K562 (cell line): ENCODE measurements around the gene SAMD8. TPM values are rescaled to one million over a fixed set of nuclear protein-coding genes. Genes with fewer than 3 reads are reported as not detected.

Experiments
- ADNP ChIP-seq: fragments of 200-800 bp; sonication (Bioruptor generic); IDR thresholded peaks from 2 replicates; pipeline ENCODE4 v1.6.1; 2016; ENCODE audit warnings: missing genetic modification characterization, missing compliant biosample characterization
- C11orf30 ChIP-seq: fragments of 450-650 bp; IDR thresholded peaks from 2 replicates; pipeline ENCODE4 v1.6.1; 2016; ENCODE audit warnings: low read depth, mild to moderate bottlenecking
- CBFA2T3 ChIP-seq: fragments of 450-650 bp; IDR thresholded peaks from 2 replicates; pipeline ENCODE4 v1.6.1; 2017
- GABPB1 ChIP-seq: sonication (generic); formaldehyde crosslinking; IDR thresholded peaks from 2 replicates; pipeline ENCODE4 v1.8.0; 2022; ENCODE audit warnings: mild to moderate bottlenecking, missing genetic modification reagents
- JUN ChIP-seq, 2 experiments: sonication (generic) in 1 of 2; formaldehyde crosslinking in 1 of 2; IDR thresholded peaks; 2 replicates each; pipeline versions ENCODE4 v1.6.1 to v1.8.0; 2012 to 2022; ENCODE audit warnings: borderline replicate concordance in 2 of 2, mild to moderate bottlenecking in 2 of 2, improper control_type of control experiment in 1 of 2, low read depth in 1 of 2, low read length in 1 of 2, missing genetic modification reagents in 1 of 2
- KDM5B ChIP-seq: fragments of 200-600 bp; sonication (generic); IDR thresholded peaks from 2 replicates; pipeline ENCODE4 v1.6.1; 2012; ENCODE audit warnings: low read depth, mild to moderate bottlenecking, moderate library complexity, low read length, control low read depth, inconsistent platforms; ENCODE audit not compliant: insufficient replicate concordance
- NELFE ChIP-seq: IDR thresholded peaks from 2 replicates; pipeline ENCODE4 v1.6.1; 2011; ENCODE audit warnings: mild to moderate bottlenecking; ENCODE audit not compliant: insufficient read depth, insufficient read length
- NFIX ChIP-seq: fragments of 250-450 bp; sonication (Bioruptor Pico); IDR thresholded peaks from 2 replicates; pipeline ENCODE4 v1.4.0; 2020; ENCODE audit warnings: low read depth, mild to moderate bottlenecking, moderate library complexity
- RBFOX2 ChIP-seq: fragments of 200-400 bp; formaldehyde crosslinking; IDR thresholded peaks from 2 replicates; pipeline ENCODE4 v1.6.1; 2017; ENCODE audit warnings: low read depth, mild to moderate bottlenecking, low read length, moderate library complexity
- RFX1 ChIP-seq: fragments of 450-650 bp; IDR thresholded peaks from 2 replicates; pipeline ENCODE4 v1.6.1; 2016; ENCODE audit warnings: mild to moderate bottlenecking, moderate library complexity
- RHOXF2B ChIP-seq: fragments of 250-450 bp; sonication (Bioruptor Pico); conservative IDR thresholded peaks from 2 replicates; pipeline ENCODE4 v1.5.1; 2021
- TCF3 ChIP-seq: sonication (generic); formaldehyde crosslinking; IDR thresholded peaks from 2 replicates; pipeline ENCODE4 v1.4.0; 2020; ENCODE audit warnings: mild to moderate bottlenecking, missing genetic modification reagents
- ZBTB7A ChIP-seq: IDR thresholded peaks from 2 replicates; pipeline ENCODE4 v1.6.1; 2011; ENCODE audit warnings: low read depth, mild to moderate bottlenecking, low read length, moderate library complexity, borderline replicate concordance; ENCODE audit not compliant: control insufficient read depth
- ZC3H4 ChIP-seq: sonication (generic); formaldehyde crosslinking; IDR thresholded peaks from 2 replicates; pipeline ENCODE4 v1.9.0; 2021; ENCODE audit warnings: missing genetic modification reagents, borderline replicate concordance
- ZNF174 ChIP-seq: fragments of 250-450 bp; sonication (Bioruptor Pico); IDR thresholded peaks from 2 replicates; pipeline ENCODE4 v1.4.0; 2020; ENCODE audit warnings: mild to moderate bottlenecking
- ZNF79 ChIP-seq: fragments of 250-450 bp; sonication (Bioruptor Pico); IDR thresholded peaks from 2 replicates; pipeline ENCODE4 v1.4.0; 2020; ENCODE audit warnings: low read depth, mild to moderate bottlenecking, moderate library complexity
- polyA plus RNA-seq, 8 experiments: library from polyadenylated mRNA; depleted of rRNA in 4 of 8; stranded (reverse) in 5 of 8; unstranded in 3 of 8; fragments of >200 nt; fragmentation: Nextera tagmentation in 2 of 8; fragmentation: Illumina TruSeq in 1 of 8; extraction: Ambion mirVana in 2 of 8; extraction: Trizol in 1 of 8; gene quantifications; 2 replicates each; pipeline versions ENCODE4 v1.2.1 to v1.2.3, GENCODE V29; 2011 to 2014; ENCODE audit warnings: inconsistent platforms in 1 of 8, missing spikeins in 1 of 8
- total RNA-seq, 7 experiments: library from RNA; depleted of rRNA in 6 of 7; stranded (reverse); fragments of >200 nt in 6 of 7; fragmentation: Illumina TruSeq in 2 of 7; extraction: Trizol in 2 of 7; gene quantifications; 2 replicates each; pipeline versions ENCODE4 v1.2.1 to v1.2.3, GENCODE V29; 2011 to 2021; ENCODE audit warnings: low replicate concordance in 1 of 7
- TF ChIP-seq, protein P1 (sequence below): fragments of 150-350 bp; IDR thresholded peaks from 2 replicates; pipeline ENCODE4 v1.6.1; 2014; ENCODE audit warnings: low read depth, mild to moderate bottlenecking, low read length, borderline replicate concordance
- TF ChIP-seq, protein P2 (sequence below): sonication (generic); formaldehyde crosslinking; IDR thresholded peaks from 2 replicates; pipeline ENCODE4 v1.8.1; 2023; ENCODE audit warnings: mild to moderate bottlenecking, missing genetic modification reagents
- TF ChIP-seq, protein P3 (sequence below), 2 experiments: fragments of 450-650 bp in 1 of 2; sonication (generic) in 1 of 2; formaldehyde crosslinking in 1 of 2; IDR thresholded peaks in 1 of 2; conservative IDR thresholded peaks in 1 of 2; 2 replicates each; pipeline versions ENCODE4 v1.6.1 to v1.8.1; 2016 to 2023; ENCODE audit warnings: mild to moderate bottlenecking in 2 of 2, moderate library complexity in 2 of 2, inconsistent platforms in 1 of 2, missing genetic modification reagents in 1 of 2
- TF ChIP-seq, protein P4 (sequence below): sonication (generic); formaldehyde crosslinking; IDR thresholded peaks from 2 replicates; pipeline ENCODE4 v1.9.0; 2022; ENCODE audit warnings: mild to moderate bottlenecking, missing genetic modification reagents

Gene SAMD8
- total and polyA plus RNA-seq, 9 of the 15 experiments (the other 6 are each of a cell fraction or from before 2014, with no cell fraction given): 2.7 to 16.1 (median 6.2) TPM

DNA sequence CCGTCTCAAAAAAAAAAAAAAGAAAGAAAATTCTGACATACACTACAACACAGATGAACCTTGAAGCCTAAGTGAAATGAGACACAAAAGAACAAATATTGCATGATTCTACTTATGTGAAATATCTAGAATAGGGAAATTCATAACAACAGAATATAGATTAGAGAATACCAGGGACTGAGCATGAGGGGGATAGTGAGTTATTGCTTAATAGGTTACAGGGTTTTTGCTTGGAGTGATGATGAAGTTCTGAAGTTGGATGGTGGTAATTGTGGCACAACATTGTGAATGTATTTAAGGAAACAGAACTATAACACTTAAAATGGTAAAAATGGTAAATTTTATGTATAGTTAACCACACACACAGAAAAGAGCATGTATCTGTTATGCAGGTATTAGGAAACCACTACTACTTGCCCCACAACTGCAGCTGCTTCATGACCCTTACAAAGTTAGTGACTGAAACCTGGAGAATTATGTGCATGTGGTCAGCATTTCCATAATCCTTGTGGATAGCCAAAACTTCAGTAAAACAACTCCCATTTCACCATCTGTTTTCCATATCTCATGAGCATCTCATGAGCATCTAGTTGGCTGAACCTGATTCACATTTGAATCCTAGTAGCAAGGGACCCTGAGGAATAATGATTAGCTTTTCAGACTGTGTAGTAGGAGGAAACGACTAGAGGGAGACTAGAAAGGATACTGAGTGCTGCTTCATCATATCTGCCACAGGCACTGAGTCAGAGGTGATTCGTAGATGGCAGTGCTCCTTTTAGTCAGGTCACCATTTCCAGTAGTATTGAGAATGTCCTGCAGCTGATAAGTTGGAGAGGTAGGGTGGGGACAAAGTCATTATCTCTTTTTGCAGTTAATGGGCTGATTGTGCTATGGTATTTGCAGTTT, 26.3 kb downstream of the SAMD8 start (continued):
- TF ChIP-seq, protein P1, sequence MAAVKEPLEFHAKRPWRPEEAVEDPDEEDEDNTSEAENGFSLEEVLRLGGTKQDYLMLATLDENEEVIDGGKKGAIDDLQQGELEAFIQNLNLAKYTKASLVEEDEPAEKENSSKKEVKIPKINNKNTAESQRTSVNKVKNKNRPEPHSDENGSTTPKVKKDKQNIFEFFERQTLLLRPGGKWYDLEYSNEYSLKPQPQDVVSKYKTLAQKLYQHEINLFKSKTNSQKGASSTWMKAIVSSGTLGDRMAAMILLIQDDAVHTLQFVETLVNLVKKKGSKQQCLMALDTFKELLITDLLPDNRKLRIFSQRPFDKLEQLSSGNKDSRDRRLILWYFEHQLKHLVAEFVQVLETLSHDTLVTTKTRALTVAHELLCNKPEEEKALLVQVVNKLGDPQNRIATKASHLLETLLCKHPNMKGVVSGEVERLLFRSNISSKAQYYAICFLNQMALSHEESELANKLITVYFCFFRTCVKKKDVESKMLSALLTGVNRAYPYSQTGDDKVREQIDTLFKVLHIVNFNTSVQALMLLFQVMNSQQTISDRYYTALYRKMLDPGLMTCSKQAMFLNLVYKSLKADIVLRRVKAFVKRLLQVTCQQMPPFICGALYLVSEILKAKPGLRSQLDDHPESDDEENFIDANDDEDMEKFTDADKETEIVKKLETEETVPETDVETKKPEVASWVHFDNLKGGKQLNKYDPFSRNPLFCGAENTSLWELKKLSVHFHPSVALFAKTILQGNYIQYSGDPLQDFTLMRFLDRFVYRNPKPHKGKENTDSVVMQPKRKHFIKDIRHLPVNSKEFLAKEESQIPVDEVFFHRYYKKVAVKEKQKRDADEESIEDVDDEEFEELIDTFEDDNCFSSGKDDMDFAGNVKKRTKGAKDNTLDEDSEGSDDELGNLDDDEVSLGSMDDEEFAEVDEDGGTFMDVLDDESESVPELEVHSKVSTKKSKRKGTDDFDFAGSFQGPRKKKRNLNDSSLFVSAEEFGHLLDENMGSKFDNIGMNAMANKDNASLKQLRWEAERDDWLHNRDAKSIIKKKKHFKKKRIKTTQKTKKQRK: no peak
- TF ChIP-seq NELFE: no peak
- no peak for TF ChIP-seq RBFOX2
- no peak for TF ChIP-seq RFX1
- no peak for TF ChIP-seq ZNF79 (CRISPR knock-in tag)
- TF ChIP-seq ADNP (tag): no peak
- no peak for TF ChIP-seq KDM5B
- TF ChIP-seq RHOXF2B (CRISPR knock-in tag): no peak
- TF ChIP-seq CBFA2T3: peak; percentile 96
- no peak for TF ChIP-seq ZNF174 (CRISPR knock-in tag)
- TF ChIP-seq, protein P2, sequence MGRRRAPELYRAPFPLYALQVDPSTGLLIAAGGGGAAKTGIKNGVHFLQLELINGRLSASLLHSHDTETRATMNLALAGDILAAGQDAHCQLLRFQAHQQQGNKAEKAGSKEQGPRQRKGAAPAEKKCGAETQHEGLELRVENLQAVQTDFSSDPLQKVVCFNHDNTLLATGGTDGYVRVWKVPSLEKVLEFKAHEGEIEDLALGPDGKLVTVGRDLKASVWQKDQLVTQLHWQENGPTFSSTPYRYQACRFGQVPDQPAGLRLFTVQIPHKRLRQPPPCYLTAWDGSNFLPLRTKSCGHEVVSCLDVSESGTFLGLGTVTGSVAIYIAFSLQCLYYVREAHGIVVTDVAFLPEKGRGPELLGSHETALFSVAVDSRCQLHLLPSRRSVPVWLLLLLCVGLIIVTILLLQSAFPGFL: no peak
- no peak for TF ChIP-seq GABPB1 (CRISPR knock-in tag)
- TF ChIP-seq, protein P3, sequence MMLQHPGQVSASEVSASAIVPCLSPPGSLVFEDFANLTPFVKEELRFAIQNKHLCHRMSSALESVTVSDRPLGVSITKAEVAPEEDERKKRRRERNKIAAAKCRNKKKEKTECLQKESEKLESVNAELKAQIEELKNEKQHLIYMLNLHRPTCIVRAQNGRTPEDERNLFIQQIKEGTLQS (IDR thresholded peaks at IDR 0.05): peak; percentile 67
- TF ChIP-seq, protein P3 (CRISPR knock-in tag; conservative IDR thresholded peaks at IDR 0.05): no peak
- no peak for TF ChIP-seq NFIX (CRISPR knock-in tag)
- no peak for TF ChIP-seq ZC3H4 (CRISPR knock-in tag)
- TF ChIP-seq JUN (IDR thresholded peaks at IDR 0.05; ENCODE audit: borderline replicate concordance, low read depth, low read length): no peak
- no peak for TF ChIP-seq JUN (CRISPR knock-in tag; IDR thresholded peaks at IDR 0.05; ENCODE audit: borderline replicate concordance)
- TF ChIP-seq ZBTB7A: no peak
- TF ChIP-seq C11orf30: peak; percentile 71
- TF ChIP-seq, protein P4, sequence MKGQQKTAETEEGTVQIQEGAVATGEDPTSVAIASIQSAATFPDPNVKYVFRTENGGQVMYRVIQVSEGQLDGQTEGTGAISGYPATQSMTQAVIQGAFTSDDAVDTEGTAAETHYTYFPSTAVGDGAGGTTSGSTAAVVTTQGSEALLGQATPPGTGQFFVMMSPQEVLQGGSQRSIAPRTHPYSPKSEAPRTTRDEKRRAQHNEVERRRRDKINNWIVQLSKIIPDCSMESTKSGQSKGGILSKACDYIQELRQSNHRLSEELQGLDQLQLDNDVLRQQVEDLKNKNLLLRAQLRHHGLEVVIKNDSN: no peak
- peak; percentile 76 for TF ChIP-seq TCF3
